ENCODE measurements around the gene FBXW2. TPM values are rescaled to one million over a fixed set of nuclear protein-coding genes. Genes with fewer than 3 reads are reported as not detected.

FBXW2 gene
- total RNA-seq, 1 experiment from 2014 or later = 69.6 TPM

GRCh38 chr9:120711841-120712538 lies 81.2 kb downstream of the FBXW2 start:
- intact Hi-C loops (cut with micrococcal nuclease; ENCODE audit: unreplicated experiment) = no loop called here

GRCh38 chr9:120711354-120711753 lies 81.9 kb downstream of the FBXW2 start:
- POLR2A ChIA-PET (ENCODE audit: unreplicated experiment) = no interaction called here
- peaks cover 76% of the 10 kb centered on the region for H3K79me2 ChIP-seq (ENCODE audit: low read depth)

More at GRCh38 chr9:120711841-120712538, 81.2 kb downstream of the FBXW2 start:
- peak overlapping the region; percentile 75 for H3K4me3 ChIP-seq
- peaks cover 3% of the 10 kb centered on the region; the same call in 1 of the 2 replicates for H4K20me1 ChIP-seq (ENCODE audit: insufficient read depth)
- H3K36me3 ChIP-seq (ENCODE audit: low read depth) = peaks cover 6% of the 10 kb centered on the region; the same call in 1 of the 2 replicates
- peak overlapping the region; percentile 63 for H3K27ac ChIP-seq
- H3F3A ChIP-seq (ENCODE audit: insufficient read depth, low read depth) = peaks cover 28% of the 10 kb centered on the region
- no peak for DNase-seq
- BruUV-seq (replicated peaks) = no TSS peak
- no peaks in the 10 kb centered on the region for H3K27me3 ChIP-seq (ENCODE audit: insufficient read depth, low read depth)
- peaks cover 69% of the 10 kb centered on the region for H3K4me1 ChIP-seq (replicated peaks; ENCODE audit: insufficient read depth)
- H3K9me3 ChIP-seq (ENCODE audit: insufficient read depth, low read depth) = no peaks in the 10 kb centered on the region
- no peaks in the 10 kb centered on the region for H3K9me2 ChIP-seq (ENCODE audit: insufficient read depth)
- H3K4me2 ChIP-seq = peak overlapping the region; percentile 91
- TF ChIP-seq CTCF (conservative IDR thresholded peaks at IDR 0.05) (no peak), EZH2 (IDR thresholded peaks at IDR 0.05; ENCODE audit: low read depth) (no peak)
- peaks cover 69% of the 10 kb centered on the region for H3K79me2 ChIP-seq (ENCODE audit: low read depth)
- CTCF ChIA-PET = interaction anchor here (0.6 kb wide), 1 partner anchor 124 kb away, joined by 4 read pairs; no protein-coding TSS in a partner anchor
- POLR2A ChIA-PET (ENCODE audit: unreplicated experiment) = interaction anchor here (0.5 to 0.6 kb wide), 3 partner anchors 81 to 89 kb away, joined by 3 to 8 read pairs (median 3); no protein-coding TSS in a partner anchor
- H2AFZ ChIP-seq = no peak overlapping the region

More at GRCh38 chr9:120711354-120711753, 81.9 kb downstream of the FBXW2 start:
- Histone ChIP-seq H4K20me1 (ENCODE audit: insufficient read depth) (peaks cover 3% of the 10 kb centered on the region; the same call in 1 of the 2 replicates), H3K36me3 (ENCODE audit: low read depth) (peaks cover 6% of the 10 kb centered on the region; the same call in 1 of the 2 replicates), H3K9me3 (ENCODE audit: insufficient read depth, low read depth) (no peaks in the 10 kb centered on the region), H3K27me3 (ENCODE audit: insufficient read depth, low read depth) (no peaks in the 10 kb centered on the region), H3K4me3 (peak overlapping the region; percentile 75), H3K9me2 (ENCODE audit: insufficient read depth) (no peaks in the 10 kb centered on the region), H3K4me2 (peak overlapping the region; percentile 91), H3K27ac (peak overlapping the region; percentile 63), H3F3A (ENCODE audit: insufficient read depth, low read depth) (peaks cover 26% of the 10 kb centered on the region), H2AFZ (no peak overlapping the region), H3K4me1 (replicated peaks; ENCODE audit: insufficient read depth) (peaks cover 69% of the 10 kb centered on the region)
- no TSS peak for BruUV-seq (replicated peaks)
- DNase-seq = no peak
- CTCF ChIA-PET = no interaction called here
- intact Hi-C loops (cut with micrococcal nuclease; ENCODE audit: unreplicated experiment) = no loop called here
- TF ChIP-seq EZH2 (IDR thresholded peaks at IDR 0.05; ENCODE audit: low read depth) (no peak), CTCF (conservative IDR thresholded peaks at IDR 0.05) (peak; percentile 18; the same call in 1 of the 2 replicates)
